HG02852 (cell line): Measurements from ENCODE around the gene MTHFD1L.
"Not testable (repeated sequence)": the region's sequence is repeated elsewhere in the genome, so short reads cannot be mapped to it uniquely, and the experiment has no call there.

Source experiments
- ATAC-seq: cut with Tn5 transposase; IDR thresholded peaks from one replicate; pipeline ENCODE4 v1.9.1; 2021; ENCODE audit warnings: mild to moderate bottlenecking, moderate library complexity; ENCODE audit not compliant: unreplicated experiment

The MTHFD1L gene

GRCh38 chr6:151060766-151061531 lies 195.4 kb downstream of the MTHFD1L start:
- ATAC-seq, result no peak

DNA sequence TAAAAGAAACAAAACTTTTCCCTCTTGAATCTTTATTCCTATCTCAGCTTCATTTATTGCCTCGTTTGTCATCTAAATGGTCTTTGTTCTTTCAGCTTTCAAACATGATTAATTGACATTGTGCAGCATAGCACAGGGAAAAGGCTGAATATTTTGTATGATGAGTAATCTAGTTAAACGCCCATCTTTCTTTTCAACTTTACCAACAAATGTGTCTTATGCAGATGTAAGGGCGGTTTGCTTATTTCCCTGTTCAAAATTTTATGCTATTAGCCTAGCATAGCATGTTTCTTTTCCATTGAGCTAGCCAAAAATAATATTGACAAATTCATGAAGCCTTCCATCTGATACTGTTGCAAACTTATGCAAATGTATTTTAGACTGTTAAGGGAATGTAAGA lies 197.8 kb downstream of the MTHFD1L start:
- ATAC-seq, result no peak

GRCh38 chr6:151063842-151064647 lies 198.5 kb downstream of the MTHFD1L start:
- ATAC-seq, result no peak

DNA sequence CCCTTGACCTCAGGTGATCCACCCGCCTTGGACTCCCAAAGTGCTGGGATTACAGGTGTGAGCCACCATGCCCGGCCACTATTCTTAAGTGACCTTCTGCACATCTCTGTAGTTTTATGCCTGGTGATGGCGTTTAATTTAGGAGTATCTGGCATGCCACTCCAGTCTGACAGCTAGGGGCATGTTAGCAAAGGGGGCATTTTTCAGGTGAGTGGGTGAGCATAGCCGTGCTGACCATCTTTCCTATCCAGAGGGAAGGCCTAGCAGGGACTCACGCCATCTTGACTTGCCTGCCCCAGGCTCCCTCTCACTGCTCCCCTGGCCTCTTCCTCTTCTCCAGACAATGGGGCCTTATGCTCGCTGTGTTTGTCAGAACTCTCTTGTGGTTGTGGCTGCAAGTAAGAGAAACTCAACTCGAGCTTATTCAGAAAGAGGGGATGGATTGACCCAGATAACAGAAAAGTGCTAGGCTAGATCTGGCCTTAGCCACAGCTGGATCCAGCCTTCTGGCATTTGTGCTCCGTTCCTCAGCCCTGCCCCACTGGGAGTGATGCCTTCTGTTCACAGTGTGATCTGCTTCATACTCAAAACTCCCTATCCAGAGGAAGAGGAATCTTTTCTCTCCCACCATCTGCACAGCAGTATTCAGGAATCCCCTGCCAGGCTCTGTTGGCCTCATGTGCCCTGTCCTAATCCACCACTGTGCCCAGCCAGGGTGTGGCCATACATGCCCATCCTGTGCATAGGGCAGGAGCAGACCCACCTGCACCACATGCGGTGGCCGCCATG lies 199.7 kb downstream of the MTHFD1L start:
- no peak for ATAC-seq

GRCh38 chr6:151067684-151068596 lies 202.4 kb downstream of the MTHFD1L start:
- ATAC-seq, result no peak

GRCh38 chr6:151068761-151069312 lies 203.3 kb downstream of the MTHFD1L start:
- no peak for ATAC-seq

- no peak for ATAC-seq
Measured at GRCh38 chr6:151069641-151070040, 204.1 kb downstream of the MTHFD1L start.

DNA sequence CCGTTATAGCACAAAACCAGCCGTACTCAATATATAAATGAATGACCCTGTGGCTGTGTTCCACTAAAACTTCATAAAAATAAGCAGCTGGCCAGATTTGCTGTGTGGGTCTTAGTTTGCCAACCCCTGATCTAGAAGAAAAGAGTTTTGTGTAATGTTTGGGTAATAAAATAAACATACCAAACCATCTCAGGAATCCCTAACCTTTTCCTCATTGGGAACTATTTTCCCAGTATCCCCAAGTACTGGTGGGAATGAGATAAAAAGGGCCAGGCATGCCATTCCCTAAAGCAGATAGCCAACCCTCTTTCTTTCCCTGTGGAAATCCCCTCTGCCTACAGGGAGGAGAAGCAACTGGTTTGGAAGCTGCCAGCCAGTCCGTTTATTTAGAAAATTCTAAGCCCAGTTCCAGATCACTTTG lies 205.1 kb downstream of the MTHFD1L start:
- ATAC-seq, result no peak

GRCh38 chr6:151071295-151071694 lies 205.8 kb downstream of the MTHFD1L start:
- no peak for ATAC-seq

DNA sequence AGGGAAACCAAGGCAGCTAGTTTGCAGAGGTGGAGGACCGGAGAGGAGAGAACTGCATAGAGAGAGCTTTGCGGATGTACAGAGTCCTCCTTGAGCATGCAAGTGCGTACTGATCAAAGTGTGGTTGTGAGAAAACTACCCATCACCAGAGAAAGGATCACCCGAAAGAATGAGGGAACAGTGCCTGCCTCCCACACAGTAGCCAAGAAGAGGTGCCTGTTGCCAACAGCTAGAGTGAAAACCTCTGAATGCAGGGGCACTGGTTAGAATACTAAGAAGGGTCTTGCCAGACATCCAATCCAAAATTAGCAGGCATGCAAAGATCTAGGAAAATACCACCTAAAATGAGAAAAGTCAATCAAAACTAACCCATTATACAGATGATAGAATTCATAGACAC lies 207.6 kb downstream of the MTHFD1L start:
- no peak for ATAC-seq

DNA sequence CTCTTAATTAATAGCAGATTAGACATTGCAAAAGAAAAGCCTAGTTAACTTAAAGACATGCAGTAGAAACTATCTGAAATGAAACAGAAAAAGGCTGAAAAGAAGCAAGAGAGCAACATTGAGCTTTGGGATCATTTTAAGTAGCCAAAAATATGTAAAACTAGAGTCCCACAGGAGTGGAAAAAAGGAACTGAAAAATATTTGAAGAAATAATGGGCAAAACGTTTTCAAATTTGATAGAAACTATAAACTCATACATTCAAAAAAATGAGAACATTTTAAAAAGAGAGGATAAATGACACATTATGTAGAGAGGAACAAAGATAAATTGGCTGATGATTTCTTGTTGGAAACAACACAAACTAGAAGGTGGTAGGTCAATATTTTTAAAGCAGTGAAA lies 208.2 kb downstream of the MTHFD1L start:
- ATAC-seq, result no peak

DNA sequence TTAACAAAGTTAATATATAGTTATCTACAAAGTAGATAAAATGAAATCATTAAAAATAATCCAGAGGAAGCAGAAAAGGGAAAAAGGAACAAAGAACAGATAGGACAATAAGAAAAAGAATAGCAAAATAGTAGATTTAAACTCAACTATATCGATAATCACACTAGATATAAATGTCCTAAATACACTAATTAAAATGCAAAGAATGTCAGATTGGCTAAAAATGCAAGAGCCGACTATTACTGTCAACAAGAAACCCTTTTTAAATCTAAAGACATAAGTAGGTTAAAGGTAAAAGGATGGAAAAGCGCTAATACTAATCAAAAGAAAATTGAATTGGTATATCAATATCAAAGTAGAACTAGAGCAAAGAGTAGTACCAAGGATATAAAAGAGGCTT lies 209.5 kb downstream of the MTHFD1L start:
- ATAC-seq, result no peak

- no peak for ATAC-seq
Measured at GRCh38 chr6:151075527-151075926, 210.0 kb downstream of the MTHFD1L start.

DNA sequence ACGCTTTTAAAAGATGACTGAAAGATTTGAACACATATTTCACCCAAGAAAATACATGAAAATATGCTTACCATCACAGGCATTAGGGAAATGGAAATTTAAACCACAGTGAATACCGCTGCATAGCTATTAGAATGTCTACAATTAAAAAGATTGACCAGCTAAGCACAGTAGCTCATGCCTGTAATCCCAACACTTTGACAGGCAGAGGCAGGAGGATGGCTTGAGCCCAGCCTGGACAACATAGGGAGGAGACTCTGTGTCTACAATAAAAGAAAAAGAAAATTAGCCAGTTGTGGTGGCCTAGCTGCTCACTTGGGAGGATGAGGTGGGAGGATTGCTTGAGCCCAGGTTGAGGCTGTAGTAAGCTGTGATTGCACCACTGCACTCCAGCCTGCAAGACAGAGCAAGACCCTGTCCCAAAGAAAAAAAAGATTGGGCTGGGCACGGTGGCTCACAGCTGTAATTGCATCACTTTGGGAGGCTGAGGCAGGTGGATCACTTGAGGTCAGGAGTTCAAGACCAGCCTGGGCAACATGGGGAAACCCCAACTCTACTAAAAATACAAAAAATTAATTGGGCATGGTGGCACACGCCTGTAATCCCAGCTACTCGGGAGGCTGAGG lies 210.5 kb downstream of the MTHFD1L start:
- ATAC-seq, result no peak

DNA sequence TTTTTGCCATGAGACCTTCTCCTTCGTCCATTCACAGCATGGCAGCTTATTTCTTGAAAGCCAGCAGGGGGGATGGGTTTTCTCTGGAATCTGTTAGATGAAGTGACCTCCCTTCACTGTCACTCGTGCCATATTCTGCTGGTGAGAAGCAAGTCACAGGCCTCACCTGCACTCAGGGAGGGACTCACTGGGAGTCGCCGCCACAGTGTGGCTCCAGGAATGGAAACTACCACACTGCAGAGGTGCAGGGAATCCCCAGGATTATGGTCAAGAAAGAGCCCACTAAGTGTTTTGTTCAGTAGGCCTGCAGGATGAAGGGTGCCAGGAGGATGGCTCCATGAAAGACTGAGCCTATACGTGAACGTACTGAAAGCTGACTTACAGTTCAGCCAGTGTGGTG lies 213.2 kb downstream of the MTHFD1L start:
- ATAC-seq, result no peak

DNA sequence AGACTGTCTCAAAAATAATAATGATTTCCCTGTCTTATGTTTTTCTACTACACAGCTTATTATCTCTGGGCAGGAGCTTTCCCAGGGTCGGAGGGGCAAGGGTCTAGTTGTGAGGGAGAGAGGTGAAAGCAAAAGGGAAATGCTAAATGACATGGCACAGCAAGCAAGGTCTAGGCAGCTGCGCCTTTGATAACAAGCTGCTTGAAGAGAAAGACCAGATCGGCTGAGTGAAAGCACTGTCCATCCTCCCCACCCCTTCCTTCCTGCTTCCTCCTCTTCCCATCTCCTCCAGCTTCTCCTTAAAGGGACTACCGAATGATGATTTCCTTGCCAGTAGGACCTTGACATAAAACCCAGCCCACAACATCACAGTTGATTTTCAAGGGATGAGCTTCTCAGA lies 216.2 kb downstream of the MTHFD1L start:
- ATAC-seq, result no peak

DNA sequence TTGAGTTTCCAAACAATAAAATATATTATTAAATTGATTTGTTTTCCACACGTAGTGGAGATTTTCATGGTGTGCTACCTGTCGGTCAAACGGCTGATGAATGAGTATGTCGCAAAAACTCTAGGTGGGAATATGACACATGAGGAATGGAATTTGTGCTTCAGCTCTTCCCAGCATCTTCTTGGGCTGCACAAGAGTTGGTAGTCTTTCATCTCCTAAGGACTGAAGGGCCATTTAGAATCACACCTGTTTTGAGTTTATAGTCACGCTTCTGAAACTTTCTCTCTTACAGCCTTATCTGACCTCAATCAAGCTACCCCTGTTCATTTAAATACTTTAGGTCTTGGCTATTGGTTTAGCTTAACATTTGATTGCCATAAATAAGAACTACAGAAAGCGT lies 216.6 kb downstream of the MTHFD1L start:
- ATAC-seq, result no peak

DNA sequence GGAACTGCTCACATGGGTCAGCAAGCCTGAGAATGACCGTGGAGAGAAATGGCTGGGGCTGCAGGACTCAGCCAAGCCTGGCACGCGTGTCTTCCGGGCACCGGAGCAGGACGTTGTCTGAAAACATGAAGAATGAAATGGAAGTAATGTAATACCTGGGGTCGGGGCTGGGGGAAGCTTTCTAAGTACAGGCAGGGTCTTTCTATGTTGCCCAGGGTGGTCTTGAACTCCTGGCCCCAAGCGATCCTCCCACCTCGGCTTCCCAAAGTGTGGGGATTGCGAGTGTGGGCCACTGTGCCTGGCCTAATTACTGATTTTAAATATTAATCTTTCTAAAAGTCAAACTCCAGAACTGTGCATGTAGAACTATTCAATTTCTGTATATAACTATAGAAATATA lies 218.8 kb downstream of the MTHFD1L start:
- no peak for ATAC-seq

- ATAC-seq, result not testable (repeated sequence)
Measured at GRCh38 chr6:151087055-151087454, 221.6 kb downstream of the MTHFD1L start.
